Measurements from ENCODE around the gene SLC39A9. TPM values are rescaled to one million over a fixed set of nuclear protein-coding genes. Genes with fewer than 3 reads are reported as not detected.

The SLC39A9 gene
- total and polyA plus RNA-seq, 2 of the 4 experiments (the other 2 are of a cell fraction) = 41.4 to 168 TPM

DNA sequence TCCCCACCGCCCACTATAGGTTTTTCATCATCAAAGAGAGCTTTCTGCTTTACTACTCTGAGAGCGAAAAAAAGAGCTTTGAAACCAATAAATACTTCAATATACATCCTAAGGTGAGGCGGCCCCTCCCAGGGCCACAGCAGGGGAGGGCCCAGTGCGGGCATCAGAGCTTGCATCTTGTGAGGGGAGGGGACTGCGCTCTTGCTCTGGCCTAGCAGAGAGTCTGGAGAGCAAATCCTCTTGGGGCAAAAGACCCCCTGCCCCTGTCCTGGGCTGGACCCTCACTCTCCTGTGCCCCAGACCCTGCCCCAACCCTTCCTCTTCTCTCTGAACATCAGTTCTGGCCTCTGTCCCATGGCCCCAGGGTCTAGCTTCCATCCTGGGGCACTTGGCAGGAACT is 101.6 kb downstream of the SLC39A9 start:
- Histone ChIP-seq H3K9me1 (ENCODE audit: insufficient read depth, low read length) (0 out of 2 replicates have a peak, but pooled peaks cover 3% of the 10 kb centered on the region), H3K27ac (ENCODE audit: insufficient read depth, low read length) (no peak overlapping the region), H3K9ac (ENCODE audit: low read depth, low read length) (no peak overlapping the region), H2BK20ac (ENCODE audit: low read depth, low read length) (no peak overlapping the region), H4K8ac (ENCODE audit: low read depth in 2 of 2, low read length in 2 of 2) (no peak overlapping the region), H3K23ac (ENCODE audit: low read depth, low read length) (no peak overlapping the region), H3K27me3 (ENCODE audit: control insufficient read depth, insufficient read depth, low read length) (peaks cover 46% of the 10 kb centered on the region), H3K4me2 (ENCODE audit: low read depth, low read length) (no peak overlapping the region), H2AK5ac (ENCODE audit: low read depth, low read length) (no peak overlapping the region), H3K4me1 (ENCODE audit: control insufficient read depth, insufficient read depth, low read length) (no peaks in the 10 kb centered on the region; the same call in 1 of the 2 replicates), H2AK9ac (replicated peaks; ENCODE audit: low read depth, low read length, poor library complexity) (no peak overlapping the region), H2AFZ (replicated peaks; ENCODE audit: low read length, poor library complexity) (no peak overlapping the region), H3K4ac (ENCODE audit: low read depth, low read length) (no peak overlapping the region), H3K36me3 (ENCODE audit: control insufficient read depth, insufficient read depth, low read length) (no peaks in the 10 kb centered on the region), H3K9me3 (ENCODE audit: control insufficient read depth, insufficient read depth, low read length) (no peaks in the 10 kb centered on the region), H3K18ac (ENCODE audit: low read depth, low read length) (no peak overlapping the region), H3K79me1 (ENCODE audit: low read depth in 1 of 2, low read length in 2 of 2) (no peaks in the 10 kb centered on the region), H4K5ac (ENCODE audit: low read depth, low read length) (no peak overlapping the region), H3K14ac (replicated peaks; ENCODE audit: low read depth, low read length) (no peak overlapping the region), H2BK5ac (ENCODE audit: low read depth, low read length, poor library complexity, severe bottlenecking) (no peak overlapping the region), H4K91ac (ENCODE audit: insufficient read depth, low read depth, low read length) (no peak overlapping the region), H2BK15ac (ENCODE audit: low read depth, low read length) (no peak overlapping the region), H4K20me1 (ENCODE audit: insufficient read depth, low read length) (no peaks in the 10 kb centered on the region), H3K56ac (ENCODE audit: extremely low read depth, insufficient read depth, low read length) (no peak overlapping the region), H3K4me3 (ENCODE audit: insufficient read depth, low read depth, low read length) (no peak overlapping the region), H2BK120ac (ENCODE audit: low read depth, low read length) (no peak overlapping the region)
- ChIA-PET CTCF (interaction anchor here (0.7 kb wide), 1 partner anchor 302 kb away, joined by 3 read pairs; no protein-coding TSS in a partner anchor), POLR2A (ENCODE audit: unreplicated experiment) (no interaction called here)
- DNase-seq (no peak), ATAC-seq (ENCODE audit: low read depth) (no peak)
- intact Hi-C loops (cut with micrococcal nuclease) (no loop called here), in situ Hi-C loops (cut with MboI; ENCODE audit: low sequenced_read_pairs) (no loop called here), dilution Hi-C loops (cut with HindIII; ENCODE audit: low sequenced_read_pairs, unreplicated experiment) (no loop called here)
- BruUV-seq (replicated peaks) = no TSS peak
- no peak for TF ChIP-seq RAD21 (IDR thresholded peaks at IDR 0.05; ENCODE audit: low read length)
- no peak for TF ChIP-seq FOS (IDR thresholded peaks at IDR 0.05; ENCODE audit: low read depth, low read length)
- TF ChIP-seq ELK1 (IDR thresholded peaks at IDR 0.05; ENCODE audit: borderline replicate concordance, low read depth, low read length) = no peak
- WGBS, 2 experiments (ENCODE audit: extremely low coverage in 2 of 2, insufficient read length in 1 of 2) = no CpG with 5 or more reads among the region's 5 CpGs
